Measurements from ENCODE around the gene TDRD10.

Gene TDRD10

GRCh38 chr1:154583773-154584172, 81.8 kb downstream of the TDRD10 start:
- DNase-seq: no peak

GRCh38 chr1:154584267-154584994, 82.4 kb downstream of the TDRD10 start:
- DNase-seq: no peak

- DNase-seq: no peak
These were observed 84.2 kb downstream of the TDRD10 start for GRCh38 chr1:154586231-154586630.

GRCh38 chr1:154586641-154587040, 84.6 kb downstream of the TDRD10 start:
- DNase-seq: no peak

GRCh38 chr1:154589780-154590179, 87.8 kb downstream of the TDRD10 start:
- DNase-seq: no peak

GRCh38 chr1:154590756-154591155, 88.7 kb downstream of the TDRD10 start:
- DNase-seq: no peak

- DNase-seq: no peak
These were observed 89.2 kb downstream of the TDRD10 start for GRCh38 chr1:154591206-154591605.

GRCh38 chr1:154593390-154593789, 91.4 kb downstream of the TDRD10 start:
- DNase-seq: no peak

- no peak for DNase-seq
These were observed 92.8 kb downstream of the TDRD10 start for GRCh38 chr1:154594811-154595210.

GRCh38 chr1:154595621-154596020, 93.6 kb downstream of the TDRD10 start:
- DNase-seq: no peak
